ENCODE measurements around the gene CARD14.
"Not testable (repeated sequence)": the region's sequence is repeated elsewhere in the genome, so short reads cannot be mapped to it uniquely, and the experiment has no call there.

Gene CARD14

DNA sequence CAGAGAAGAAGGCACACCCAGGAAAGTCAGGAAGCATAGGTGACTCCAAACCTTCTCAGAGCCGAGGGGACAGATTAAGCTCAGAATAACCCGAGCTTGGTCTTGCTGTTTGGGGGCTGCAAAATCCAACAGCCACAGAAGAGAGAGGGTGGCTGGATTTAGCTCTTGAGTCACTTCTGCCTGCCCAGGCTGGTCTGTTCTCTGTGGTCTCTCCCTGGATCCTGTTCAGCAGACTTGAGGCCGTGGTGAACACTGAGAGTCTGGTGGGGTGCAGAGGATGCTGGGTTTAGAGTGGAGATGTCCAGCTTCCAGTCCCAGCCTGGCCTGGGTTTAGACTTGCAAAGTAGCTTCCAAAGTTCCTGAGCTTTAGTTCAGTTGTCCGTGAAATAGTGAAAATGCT, 59.2 kb downstream of the CARD14 start:
- DNase-seq: no peak

DNA sequence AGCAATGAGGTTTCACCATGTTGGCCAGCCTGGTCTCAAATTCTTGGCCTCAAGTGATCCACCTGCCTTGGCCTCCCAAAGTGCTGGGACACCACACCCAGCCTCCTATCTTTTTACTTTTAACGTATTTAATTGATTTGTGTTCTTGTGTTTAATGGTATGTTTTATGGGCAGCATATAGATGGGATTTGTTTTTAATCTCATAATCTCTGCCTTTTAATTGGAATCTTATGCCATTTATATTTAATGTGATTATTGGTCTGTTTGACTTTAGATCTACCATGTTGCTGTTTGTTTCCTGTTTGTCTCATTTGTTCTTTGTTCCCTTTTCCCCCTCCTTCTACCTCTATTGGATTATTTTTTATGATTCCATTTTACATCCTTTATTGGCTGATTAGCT, 62.6 kb downstream of the CARD14 start:
- DNase-seq: no peak

DNA sequence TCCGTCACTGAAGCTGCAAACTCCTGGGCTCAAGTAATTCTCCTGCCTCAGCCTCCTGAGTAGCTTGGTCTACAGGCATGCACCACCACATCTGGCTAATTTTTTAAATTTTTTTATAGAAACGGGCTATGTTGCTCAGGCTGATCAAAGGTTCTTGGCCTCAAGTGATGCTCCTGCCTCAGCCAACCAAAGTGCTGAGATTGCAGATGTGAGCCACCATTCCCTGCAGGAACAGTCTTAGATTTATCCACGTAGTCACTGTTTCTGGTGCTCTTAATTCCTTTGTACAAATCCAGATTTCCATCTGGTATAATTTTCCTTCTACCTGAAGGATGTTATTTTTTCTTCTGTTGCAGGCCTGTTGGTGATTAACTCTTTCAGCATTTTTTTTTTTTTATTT, 63.4 kb downstream of the CARD14 start:
- no peak for DNase-seq

DNA sequence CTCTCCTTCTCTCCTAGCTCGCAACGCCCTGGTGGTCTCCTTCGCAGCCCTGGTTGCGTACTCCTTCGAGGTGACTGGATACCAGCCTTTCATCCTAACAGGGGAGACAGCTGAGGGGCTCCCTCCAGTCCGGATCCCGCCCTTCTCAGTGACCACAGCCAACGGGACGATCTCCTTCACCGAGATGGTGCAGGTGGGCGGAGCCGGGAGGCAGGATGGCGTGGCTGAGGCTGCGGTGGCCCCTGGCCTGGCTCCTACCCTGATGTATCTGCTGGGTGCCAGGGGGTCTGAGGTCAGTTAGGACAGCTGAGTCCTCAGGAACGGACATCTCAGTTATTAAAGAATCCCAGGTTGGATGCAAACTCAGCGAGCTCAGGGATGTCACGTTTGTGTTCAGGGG, 67.1 kb downstream of the CARD14 start:
- DNase-seq: no peak

DNA sequence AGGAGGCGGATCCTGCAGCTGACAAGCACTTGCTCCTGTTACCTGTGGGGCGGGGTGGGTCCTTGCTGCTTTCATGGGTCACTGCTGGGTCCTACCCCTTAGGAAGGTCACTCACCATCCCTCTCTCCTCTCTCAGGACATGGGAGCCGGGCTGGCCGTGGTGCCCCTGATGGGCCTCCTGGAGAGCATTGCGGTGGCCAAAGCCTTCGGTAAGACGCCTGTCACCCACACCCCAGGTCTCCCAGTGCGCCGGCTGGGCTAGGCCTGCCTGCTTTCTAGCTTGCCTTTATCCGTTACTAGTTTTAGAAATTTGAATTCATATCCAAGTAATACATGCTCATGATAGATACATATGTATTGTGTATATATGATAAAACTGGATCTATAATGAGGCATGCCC, 67.6 kb downstream of the CARD14 start:
- DNase-seq: no peak

DNA sequence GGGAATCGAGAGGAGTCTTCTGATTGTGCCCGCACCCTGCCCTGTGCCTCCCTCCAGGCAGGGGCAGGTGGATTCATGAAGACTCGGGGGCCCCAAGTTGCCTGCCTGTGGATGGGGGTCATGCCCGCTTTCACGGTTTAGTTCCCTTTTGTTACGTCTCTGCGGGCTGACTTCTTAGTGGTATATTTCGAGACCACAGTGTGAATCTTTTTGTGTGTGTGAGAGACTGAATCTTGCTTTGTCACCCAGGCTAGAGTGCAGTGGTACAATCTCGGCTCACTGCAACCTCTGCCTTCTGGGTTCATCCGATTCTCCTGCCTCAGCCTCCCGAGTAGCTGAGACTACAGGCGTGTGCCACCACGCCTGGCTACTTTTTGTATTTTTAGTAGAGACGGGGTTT, 72.7 kb downstream of the CARD14 start:
- no peak for DNase-seq

DNA sequence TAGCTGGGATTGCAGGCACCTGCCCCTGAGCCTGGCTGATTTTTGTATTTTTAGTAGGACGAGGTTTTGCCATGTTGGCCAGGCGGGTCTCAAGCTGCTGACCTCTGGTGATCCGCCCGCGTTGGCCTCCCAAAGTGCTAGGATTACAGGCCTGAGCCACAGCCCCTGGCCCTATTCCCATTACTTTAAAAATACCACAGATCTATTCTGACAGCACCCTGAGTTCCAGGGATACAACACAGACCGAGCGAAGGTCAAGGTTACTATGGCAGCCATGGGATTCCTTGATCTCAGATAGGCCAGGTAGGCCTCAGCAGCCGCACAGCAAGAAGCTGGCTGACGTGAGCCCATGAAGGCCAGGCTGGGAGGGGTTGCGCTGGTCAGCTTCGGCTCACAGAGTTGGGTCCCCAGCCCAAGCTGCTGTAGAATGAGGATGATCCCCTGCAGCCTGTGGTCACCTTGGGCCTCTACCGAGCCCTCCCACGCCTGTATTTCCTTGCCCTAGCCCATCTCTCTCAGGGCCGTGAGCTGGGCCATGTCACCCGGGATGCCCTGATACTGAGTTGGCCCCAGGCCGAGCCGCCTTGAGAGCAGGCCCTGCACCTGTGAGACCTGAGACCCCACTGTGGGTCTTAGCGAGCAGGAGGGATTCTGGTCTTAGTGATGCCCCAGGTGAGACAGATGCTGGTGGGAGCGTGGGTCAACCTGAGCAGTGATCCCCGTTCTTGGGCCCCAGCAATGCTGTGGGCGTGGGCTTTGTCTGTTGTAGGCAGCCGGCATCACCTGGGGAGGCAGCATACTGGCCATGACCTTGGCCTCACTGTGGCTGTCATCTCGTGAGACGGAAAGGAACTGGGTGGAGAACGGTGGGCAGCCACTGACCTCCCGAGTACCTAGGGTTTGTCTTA, 74.0 kb downstream of the CARD14 start:
- no peak for DNase-seq

DNA sequence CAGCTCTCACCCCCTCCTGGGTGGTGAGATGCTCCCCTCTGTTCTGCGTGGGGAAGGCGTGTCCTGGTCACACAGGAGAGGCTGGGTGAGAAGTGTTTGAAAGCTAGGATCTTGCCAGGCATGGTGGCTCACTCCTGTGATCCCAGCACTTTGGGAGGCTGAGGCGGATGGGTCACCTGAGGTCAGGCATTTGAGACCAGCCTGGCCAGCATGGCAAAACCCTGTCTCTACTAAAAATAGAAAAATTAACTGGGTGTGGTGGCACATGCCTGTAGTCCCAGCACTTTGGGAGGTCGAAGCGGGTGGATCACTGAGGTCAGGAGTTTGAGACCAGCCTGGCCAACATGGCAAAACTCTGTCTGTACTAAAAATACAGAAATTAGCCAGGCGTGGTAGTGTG, 74.6 kb downstream of the CARD14 start:
- not testable (repeated sequence) for DNase-seq

DNA sequence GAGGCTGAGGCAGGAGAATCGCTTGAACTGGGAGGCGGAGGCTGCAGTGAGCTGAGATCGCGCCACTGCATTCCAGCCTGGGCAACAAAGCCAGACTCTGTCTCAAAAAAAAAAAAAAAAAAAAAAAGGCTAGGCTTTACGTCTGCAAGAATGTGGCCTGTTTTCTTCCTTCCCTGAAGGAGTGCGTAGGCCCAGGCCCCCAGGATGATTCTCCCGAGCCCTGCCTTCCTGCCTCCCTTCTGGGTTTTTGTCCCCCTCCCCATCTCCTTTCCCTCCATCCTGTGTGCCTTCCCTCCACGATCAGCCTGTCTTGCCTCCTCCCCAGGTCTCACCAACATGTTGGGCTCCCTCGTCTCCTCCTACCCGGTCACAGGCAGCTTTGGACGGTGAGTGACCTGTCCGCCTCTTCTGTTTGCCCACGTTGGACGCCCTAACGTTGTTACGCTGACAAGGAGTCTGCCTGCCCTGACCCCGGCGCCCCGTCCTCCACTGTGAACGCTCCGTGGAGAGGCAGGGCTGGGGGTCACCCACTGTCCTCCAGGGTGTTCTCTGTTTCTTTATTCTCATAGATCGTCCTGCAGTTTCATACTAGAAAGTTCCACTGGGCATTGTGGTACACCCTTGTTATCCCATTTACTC, 75.2 kb downstream of the CARD14 start:
- no peak for DNase-seq

DNA sequence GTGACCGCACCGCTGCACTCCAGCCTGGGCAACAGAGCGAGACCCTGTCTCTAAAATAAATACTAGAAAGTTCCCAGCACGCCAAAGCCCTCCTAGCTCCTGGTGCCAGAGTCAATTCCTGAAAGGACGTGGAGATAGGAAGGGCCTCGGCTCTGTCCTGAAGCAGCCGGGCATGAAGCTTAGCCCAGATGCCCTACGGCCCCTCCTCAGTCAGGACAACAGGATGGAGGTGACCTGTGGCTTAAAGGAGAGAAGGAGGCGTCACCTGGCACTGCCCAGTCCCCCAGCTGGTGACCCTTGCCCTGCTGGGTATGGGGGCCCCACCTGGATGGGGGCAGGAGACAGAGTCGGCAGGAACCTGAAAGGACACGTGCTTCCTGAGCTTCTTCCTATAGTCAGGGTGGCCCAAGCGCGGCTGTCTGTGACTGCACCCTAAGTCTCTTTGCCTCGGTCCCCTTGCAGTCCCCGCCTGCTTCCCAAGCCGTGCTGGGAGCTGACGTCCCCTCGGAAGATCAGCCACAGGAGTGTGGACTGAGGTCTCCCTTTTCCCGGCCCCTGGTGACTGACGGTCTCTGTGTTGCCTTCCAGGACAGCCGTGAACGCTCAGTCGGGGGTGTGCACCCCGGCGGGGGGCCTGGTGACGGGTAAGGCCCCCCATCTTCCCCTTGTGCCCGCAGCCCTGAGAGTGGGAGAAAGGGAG, 75.9 kb downstream of the CARD14 start:
- no peak for DNase-seq

DNA sequence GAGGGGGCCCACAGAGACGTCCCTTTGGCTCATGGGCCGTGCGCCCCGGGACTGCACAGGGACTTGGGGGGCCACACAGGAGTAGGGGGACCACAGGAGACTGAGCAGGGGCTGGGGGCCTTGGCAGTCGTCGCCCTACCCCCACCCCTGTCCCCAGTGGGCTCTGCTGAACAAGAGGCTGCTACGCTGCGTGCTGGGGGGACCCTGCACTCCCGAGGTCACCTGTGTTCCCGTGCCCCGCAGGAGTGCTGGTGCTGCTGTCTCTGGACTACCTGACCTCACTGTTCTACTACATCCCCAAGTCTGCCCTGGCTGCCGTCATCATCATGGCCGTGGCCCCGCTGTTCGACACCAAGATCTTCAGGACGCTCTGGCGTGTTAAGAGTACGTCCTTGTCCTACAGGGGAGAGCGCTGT, 76.4 kb downstream of the CARD14 start:
- no peak for DNase-seq

DNA sequence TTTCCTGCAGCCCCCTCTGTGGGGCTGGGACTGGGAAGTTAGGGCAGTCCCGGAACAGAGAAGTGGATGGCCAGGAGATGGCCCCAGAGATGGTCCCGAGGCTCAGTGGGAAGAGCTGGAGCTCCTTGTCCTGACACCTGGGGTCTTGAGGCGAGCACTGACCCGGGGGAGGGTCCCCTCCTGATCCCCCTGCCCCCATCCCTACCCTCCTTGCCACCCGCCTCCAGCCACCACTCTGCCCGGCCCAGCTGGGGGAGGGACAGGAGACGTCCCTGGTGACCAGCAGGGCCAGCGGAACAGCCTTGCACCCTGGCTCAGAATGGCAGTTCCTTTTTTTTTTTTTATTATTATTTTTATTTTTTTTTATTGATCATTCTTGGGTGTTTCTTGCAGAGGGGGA, 76.9 kb downstream of the CARD14 start:
- no peak for DNase-seq

DNA sequence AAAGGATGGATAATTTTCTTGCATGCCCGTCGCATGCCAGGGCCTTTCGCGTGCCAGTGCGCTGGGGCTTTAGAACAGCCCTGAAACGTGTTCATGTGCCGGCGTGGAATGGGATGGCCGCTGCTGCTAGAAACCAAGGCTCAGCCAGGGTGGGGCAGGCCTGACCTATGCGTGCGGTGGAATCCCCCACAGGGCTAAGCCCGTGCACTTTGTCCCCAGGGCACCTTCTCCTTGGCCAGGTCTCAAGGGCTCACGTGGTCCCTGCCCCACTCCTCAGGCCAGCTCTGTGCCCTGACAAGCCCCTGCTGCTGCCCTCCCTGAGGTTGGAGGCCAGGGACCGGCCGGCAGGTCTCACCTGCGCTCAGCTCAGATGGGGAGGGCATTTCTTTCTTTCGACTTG, 77.7 kb downstream of the CARD14 start:
- DNase-seq: no peak

DNA sequence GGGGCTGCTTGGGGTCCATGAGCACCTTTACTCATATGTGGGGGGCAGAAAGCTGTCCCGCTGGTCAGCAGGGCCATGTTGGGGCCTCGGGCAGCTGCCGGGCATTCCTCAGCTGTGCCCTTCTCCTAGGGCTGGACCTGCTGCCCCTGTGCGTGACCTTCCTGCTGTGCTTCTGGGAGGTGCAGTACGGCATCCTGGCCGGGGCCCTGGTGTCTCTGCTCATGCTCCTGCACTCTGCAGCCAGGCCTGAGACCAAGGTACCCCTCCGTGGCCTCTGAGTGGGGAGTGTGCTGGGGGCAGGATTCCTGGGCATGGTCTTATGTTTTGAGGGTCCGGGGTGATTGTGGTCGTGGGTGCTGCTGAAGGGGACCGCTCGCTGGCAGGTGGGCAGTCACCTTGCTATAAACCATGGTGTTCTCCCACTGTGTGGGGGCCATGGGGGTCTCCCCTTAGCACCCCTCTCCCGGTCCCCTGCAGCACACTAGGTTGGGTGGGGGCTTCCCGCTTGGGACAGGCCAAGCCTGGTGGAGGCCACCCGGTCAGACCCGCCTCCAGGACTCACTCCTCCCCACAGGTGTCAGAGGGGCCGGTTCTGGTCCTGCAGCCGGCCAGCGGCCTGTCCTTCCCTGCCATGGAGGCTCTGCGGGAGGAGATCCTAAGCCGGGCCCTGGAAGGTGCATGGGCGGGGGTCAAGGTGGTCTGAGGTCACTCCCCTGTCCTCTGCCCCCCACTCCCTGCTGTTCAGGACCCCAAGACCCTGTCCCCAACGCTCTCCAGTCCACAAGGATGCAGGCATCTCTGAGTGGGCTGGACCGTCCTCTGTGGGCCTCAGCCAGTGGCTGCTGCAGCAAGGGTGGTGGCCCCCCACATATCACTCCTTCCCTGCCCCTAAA, 78.4 kb downstream of the CARD14 start:
- DNase-seq: no peak

DNA sequence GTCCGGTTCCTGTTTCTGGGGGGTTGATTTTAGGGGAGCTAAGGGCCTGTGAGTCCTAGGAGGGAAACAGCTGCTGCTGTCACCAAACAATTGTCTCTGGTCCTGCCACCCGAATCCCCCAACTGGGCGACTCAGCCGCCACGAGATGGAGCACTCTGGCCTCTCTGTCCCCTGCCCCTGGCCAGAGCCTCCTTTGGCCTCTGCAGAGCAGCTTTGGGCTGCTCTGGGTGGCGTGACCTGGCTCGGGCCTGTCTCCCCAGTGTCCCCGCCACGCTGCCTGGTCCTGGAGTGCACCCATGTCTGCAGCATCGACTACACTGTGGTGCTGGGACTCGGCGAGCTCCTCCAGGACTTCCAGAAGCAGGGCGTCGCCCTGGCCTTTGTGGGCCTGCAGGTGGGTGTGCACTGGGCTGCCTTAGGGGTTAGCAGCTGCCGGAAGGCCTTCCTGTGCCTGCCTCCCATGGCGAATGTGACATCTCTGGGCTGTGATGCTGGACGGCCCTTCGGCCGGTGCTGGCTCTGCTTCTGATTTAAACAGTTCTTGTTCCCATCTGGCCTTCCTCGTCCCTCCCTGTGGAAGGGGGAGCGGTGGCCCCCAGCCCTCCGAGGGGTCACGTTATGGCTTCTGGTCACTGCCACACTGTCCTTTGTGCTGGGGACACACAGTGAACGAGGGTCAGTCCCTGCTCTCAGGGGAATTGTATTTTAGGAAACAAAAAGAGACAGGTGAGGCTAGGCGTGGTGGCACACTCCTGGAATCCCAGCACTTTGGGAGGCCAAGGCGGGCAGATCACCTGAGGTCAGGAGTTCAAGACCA, 79.3 kb downstream of the CARD14 start:
- DNase-seq: no peak

DNA sequence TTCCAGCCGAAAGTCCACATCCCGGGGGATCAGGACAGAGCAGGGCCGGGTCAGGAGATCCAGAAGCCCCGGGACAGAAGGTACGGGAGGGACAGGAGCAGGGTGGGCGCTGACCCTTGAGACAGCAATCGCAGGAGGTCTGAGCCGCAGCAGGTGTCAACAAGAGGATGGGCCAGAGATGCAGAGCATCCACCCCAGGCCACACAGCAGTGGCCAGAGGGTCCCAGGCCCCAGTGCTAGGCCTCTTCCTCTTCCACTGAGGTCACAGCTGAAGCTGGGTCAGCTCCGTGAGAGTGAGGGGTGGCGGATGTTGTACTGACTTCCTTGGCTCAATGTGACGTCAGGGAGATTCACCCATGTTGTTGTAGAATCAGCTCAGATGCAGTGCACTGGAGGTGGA, 82.1 kb downstream of the CARD14 start:
- no peak for DNase-seq

DNA sequence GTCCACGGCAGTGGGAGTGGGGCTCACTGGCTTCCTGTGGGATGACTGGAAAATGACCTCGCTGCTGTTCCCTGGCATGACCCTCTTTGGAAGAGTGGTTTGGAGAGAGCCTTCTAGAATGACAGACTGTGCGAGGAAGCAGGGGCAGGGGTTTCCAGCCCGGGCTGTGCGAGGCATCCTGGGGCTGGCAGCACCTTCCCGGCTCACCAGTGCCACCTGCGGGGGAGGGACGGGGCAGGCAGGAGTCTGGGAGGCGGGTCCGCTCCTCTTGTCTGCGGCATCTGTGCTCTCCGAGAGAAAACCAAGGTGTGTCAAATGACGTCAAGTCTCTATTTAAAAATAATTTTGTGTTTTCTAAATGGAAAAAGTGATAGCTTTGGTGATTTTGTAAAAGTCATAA, 83.0 kb downstream of the CARD14 start:
- DNase-seq: peak; percentile 90

DNA sequence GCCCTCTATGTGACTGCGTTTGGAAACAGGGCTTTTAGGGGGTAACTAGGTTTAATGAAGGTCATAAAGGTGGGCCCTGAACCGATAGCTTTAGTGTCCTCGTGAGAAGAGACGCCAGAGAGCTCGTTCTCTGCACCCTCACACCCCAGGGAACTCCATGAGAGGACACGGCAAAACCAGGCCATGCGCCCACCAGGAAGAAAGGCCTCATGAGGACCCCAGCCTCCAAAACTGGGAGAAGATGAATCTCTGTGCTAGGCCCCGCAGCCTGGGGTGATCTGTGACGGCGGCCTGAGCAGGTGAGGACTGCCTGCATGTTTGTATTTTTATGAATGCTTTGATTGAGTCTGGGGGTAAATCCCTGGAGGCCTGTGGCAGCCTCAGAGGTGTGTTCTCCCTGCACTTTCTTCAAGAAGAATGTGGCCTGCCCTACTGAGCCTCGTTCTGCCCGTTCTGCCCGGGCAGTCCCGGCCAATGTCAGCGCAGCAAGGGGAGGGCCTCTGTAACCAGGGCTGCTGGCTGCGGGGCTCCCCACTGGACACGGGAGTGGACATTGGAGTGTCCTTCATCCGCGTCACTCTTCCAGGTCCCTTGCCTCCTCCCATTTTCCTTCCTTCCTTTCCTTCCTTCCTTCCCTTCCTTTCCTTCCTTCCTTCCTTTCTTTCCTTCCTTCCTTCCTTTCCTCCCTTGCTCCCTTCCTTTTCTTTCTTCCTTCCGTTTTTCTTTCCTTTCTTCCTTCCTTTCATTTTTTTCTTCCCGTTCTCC, 84.0 kb downstream of the CARD14 start:
- no peak for DNase-seq

DNA sequence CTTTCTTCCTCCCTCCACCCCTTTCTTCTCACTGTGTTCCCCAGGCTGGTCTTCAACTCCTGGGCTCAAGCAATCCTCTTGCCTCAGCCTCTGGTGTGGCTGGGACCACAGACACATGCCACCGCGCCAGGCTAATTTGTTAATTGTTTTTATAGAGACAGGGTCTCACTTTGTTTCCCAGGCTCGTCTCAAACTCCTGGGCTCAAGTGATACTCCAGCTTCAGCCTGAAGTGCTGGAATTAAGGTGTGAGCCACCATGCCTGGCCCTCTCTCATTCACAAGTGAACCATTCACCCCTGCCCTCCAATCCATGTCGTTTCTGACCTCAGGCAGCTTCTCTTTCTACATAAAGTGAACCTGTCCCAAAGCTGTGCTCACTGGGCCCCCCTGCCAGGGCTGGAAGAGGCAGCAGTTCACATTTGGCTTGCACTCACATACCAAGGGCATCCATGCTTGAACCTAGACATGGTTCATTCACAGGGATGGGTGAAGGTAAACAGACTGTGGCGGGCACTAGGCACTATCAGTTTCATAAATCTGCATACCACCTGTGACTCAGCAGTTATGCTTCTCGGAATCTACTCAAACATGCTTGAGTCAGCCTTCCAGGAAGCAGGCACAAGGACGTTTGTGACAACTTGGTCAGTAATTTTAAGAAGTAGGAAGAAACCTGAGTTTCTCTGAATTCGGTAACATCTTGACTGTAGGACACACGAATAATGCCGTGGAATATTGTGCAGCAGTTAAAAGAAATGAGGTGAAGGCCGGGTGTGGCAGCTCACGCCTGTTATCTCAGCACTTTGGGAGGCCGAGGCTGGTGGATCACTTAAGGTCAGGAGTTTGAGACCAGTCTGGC, 84.8 kb downstream of the CARD14 start:
- peak; percentile 96 for DNase-seq

DNA sequence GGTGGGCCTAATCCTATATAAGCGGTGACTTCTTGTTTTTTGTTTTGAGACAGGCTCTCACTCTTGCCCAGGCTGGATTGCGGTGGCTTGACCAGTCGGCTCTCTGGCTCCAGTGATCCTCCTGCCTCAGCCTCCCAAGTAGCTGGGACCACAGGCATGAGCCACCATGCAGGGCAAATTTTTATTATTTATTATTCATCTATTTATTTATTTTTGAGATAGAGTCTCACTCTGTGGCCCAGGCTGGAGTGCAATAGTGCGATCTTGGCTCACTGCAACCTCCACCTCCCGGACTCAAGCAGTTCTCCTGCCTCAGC, 86.2 kb downstream of the CARD14 start:
- DNase-seq: no peak
